Suppressor macrophage (primary cell): ENCODE data around the gene AGER.
"Not testable (repeated sequence)": the region's sequence is repeated elsewhere in the genome, so short reads cannot be mapped to it uniquely, and the experiment has no call there.

Source experiments
- DNase-seq, 4 experiments: peaks; one replicate each; pipeline ENCODE4 v3.0.0-alpha.2; 2020 to 2022

AGER gene

DNA sequence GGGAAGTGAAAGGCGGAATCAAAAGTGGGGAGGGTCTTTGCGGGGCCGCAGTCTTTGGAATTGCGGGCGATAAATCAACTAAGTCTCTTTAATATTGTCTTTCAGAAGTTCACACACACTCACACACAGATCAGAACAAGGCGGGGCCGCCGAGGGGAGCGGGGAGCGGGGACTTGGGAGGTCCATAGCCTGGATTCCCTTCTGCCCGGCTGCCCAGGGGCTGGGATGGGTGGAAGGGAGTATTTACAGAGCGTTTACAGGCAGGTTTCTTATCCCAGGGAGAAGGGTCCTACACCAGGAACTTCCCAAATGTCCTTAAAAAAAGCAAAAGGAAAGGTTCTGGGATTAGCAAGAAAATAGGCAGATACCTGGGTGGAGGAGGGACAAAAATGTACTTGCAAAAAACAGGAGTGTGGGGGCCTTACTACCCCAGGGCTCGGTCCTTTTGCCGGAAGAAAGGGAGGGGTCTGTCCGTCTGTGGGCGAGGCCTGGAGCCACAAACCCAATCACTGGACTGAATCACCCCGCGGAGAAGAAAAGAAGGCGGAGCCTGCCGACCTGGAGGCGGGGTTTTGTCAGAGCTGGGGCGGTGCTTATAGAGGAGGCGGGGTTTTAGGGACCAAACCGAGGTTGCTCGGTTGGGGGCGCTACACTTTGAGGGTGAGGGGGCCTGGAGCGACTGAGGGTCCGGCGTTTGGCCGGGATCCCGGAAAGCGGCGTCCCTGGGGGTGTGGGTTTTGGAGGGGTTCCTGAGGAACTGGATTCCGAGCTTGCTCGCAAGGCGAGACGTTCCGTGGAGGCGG, 35.6 kb downstream of the AGER start:
- peak; percentile 82 to 87 (median 82) for DNase-seq

DNA sequence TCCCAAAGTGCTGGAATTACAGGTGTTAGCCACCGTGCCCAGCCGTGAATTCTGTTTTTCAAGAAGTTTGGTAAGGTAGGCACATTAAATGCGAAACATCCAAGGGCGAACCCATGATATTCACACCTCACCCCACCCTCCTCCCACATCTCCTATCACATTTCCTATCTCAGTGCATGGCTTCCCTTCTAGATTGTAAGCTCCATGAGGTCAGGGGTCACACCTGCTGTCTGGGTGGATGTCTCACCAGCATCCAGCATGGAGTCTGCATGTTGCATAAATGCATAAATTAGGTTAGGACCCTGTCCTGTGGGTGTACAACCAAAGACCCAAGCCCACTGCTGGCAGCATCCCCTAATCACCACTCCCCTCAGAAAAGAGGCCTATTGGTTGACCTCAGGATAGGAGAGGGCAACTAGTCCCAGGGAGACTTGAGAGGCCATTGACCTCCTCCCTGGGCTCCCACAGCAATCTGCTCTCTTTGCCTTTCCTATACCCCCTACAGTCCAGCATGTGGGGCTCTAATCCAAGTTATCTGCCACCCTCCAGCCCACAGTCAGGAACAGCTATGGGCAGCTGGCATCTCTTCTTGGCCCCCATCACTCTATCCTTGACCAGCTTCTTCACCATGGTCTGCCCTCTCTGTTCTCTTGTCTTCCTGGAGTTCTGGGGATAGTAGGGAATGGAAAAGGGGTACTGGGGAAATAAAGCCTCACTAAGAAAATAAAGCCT, 36.5 kb downstream of the AGER start:
- peak in 1 of 4 experiments; percentile 21 for DNase-seq

DNA sequence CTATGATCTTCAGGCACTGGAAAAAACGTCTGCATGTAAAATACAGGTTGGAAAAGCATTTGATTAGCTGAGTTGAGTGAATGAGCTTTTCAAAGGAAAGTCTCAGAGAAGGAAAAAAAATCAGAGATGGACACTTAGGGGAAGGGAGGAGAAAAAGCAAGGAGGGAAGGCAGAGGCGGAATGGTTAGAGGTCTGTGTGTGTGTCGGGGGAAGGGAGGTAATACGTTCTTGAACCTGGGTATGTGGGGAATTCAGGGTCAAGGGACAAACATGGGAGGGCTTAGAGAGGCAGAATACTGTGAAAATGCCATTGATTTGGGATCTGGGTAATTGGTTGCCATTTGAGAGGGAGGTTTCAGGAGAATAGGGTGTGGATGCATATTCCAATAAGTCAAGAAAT, 37.4 kb downstream of the AGER start:
- DNase-seq = no peak

DNA sequence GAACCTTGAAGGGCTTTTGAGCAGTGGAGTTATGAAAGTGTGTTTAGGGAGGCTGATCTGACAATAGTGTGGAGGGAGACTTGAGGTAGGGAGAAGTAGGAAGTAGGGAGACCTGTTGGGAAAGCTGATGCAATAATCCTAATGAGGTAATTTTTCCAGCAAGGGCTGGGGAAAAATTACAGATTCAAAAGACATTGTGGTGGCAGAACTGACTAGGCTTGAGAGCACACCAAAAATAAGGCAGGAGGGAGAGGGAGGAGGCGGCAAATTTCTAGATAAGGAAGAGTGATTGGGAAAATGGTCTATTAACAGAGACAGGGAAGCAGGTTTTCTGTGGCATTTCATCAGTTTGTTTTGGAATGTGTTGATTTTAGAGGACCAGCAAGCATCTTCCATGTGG, 37.8 kb downstream of the AGER start:
- DNase-seq = no peak

DNA sequence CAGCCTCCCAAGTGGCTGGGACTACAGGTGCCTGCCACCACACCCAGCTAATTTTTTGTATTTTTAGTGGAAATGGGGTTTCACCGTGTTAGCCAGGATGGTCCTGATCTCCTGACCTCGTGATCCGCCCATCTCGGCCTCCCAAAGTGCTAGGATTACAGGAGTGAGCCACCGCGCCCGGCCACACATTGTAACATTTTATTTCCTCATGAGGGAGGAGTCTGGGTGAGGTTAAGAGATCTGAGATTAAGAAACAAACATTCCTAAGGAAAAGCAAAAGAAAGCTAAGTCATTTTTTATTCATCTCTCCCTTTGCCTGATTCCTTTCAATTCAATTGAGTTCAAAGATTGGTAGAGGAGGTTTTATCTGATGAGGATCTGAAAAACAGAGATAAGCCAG, 39.8 kb downstream of the AGER start:
- DNase-seq = not testable (repeated sequence)

DNA sequence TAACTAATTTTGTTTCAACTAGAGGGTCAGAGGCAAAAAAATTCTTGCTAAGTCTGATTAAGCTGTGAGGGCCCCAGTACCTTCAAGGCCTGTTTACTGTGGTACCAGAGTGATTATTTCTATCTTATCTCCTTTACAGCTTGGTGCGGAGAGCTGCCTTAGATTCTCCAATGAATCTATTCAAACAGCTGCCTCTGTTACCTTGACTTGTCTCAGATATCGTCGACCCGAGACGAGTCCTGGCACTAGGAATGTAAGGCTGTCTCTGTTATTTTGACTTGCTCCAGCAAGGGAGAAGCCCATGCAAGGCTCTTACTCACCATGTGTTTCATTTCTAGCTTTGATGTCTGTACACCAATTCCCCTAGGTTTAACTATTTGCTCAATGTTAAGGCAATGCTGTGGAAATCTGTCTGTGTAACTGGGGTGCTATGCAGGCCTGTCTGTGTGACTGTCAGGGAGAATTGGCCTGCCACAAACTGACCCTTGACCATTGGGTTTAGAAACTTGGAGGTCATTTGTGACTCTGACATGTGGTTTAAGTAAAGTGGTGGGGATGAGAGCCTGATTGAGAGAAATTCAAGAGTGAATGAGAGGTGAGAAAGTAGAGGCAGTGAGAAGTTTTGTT, 43.5 kb downstream of the AGER start:
- DNase-seq = no peak

DNA sequence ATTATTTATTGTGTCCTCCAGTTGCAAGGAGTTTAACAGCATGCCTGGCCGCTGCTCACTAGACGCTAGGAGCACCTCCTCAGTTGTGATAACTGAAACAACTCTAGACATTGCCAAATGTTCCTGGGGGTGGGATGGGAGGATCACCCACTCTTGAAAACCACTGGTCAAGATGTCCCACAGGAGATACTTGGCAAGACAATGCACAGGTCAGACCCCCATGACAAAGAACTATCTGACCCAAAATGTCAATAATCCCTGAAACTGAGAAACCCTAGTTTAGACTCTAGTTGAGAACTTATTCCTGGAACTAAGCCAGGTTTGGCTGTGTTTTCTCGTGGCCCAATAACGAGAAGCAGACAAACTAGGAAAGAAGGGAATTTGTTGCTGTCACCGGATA, 44.5 kb downstream of the AGER start:
- DNase-seq = no peak

DNA sequence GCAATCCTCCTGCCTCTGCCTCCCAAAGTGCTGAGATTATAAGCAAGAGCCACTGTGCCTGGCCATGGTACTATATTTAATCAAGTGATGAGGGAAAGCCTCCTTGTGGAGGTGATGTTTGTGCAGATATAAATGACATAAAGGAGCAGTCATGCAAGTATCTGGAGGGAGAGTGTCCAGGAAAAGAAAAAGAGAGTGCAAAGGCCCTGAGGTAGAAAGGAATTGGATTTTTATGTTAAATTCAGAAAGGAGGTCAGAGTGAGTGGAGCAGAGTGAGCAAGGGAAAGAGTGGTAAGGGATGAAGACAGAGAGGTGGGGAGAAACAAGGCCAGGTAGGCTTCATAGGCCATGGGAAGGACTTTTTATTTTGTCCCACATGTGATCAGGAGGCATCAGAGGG, 46.6 kb downstream of the AGER start:
- DNase-seq = no peak

DNA sequence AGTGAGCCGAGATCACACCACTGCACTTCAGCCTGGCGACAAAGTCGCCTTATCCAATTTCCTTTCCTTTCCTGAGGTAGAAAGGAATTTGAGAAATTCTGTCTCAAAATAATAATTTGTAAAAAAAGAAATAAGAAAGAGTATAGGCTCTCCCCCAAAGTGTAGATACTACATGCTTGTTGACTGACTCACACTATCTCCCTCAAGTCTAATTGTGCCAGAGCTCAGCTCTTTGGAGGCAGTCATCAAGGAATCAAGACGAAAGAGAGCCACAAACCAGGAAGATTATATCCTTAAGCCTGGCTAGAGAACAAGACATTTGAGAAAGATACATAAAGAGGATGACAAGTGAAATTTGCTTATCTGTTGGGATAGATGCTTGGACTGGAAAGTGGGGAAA, 50.3 kb downstream of the AGER start:
- no peak for DNase-seq

DNA sequence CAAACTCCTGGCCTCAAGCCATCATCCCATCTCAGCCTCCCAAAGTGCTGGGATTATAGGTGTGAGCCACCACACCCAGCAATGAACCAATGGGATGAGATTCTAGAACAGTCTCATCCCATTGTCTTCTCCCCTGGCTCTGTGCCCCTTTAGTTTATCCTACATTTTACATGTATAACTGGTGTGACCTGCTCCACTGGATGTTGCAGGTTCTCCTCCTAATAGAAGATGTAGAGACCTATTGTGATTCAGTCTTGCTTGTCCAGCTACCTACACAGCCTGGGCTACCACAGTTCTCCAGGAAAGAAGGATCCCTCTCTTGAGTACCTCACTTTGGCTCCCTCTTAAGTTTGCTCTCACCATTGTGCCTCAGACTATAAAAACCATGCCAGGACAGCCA, 51.9 kb downstream of the AGER start:
- no peak for DNase-seq

DNA sequence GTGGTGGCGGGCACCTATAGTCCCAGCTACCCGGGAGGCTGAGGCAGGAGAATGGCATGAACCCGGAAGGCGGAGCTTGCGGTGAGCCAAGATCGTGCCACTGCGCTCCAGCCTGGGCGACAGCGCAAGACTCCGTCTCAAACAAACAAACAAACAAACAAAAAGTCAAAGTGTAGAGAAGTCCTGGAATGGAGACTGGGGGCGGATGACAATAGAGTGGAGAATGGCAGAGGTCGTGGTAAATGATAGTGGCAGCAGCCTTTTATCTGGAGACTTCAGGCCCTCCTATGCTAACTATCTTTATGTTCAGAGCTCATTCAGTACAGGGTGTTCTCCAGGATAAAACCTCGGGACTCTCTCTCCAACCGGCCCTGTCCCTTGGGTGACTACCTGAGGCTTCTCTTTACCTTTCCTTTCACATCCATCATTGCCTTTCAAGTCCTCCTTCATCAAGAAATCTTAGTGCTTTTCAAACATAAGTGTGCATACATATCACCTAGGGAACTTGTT, 52.6 kb downstream of the AGER start:
- DNase-seq = no peak
